ENCODE data around the gene CRYL1. TPM values are rescaled to one million over a fixed set of nuclear protein-coding genes. Genes with fewer than 3 reads are reported as not detected.

Gene CRYL1
- total RNA-seq, 3 donors from 2014 or later (not counting 1 experiment from before 2014, with no cell fraction given) = 13.4 to 15.8 (median 14.9) TPM

DNA sequence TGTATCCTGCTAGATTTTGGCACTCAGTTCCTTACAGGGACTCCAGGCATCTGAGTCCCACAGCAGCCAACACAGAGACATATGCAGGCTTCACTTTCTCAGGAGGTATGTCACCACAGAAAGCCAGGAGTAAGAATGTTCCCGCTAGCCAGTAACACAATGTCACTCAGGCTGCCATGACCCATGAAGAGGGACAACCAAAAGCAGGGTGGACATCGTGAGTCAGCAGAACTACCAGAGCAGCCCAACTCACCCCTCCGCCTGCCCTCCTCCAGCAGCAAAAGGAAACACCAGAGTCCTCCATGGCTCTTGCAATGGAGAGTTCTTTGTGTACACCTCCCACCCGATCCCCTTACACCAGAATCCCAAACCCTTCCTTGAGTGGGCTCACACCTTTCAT is 95.4 kb downstream of the CRYL1 start:
- ATAC-seq (no peak), DNase-seq (no peak)
- intact Hi-C loops (cut with micrococcal nuclease) = no loop called here
- H3K36me3 Mint-ChIP-seq = no peaks in the 10 kb centered on the region
- H3K27me3 ChIP-seq (ENCODE audit: control insufficient read depth, insufficient read depth, low read length) = no peaks in the 10 kb centered on the region
- H3K9me3 ChIP-seq (ENCODE audit: control insufficient read depth, insufficient read depth, low read length) = no peaks in the 10 kb centered on the region
- H3K4me3 Mint-ChIP-seq = no peak overlapping the region
- no peak overlapping the region for H3K4me3 ChIP-seq (ENCODE audit: low read length)
- H3K36me3 ChIP-seq (ENCODE audit: control insufficient read depth, insufficient read depth, low read length) = no peaks in the 10 kb centered on the region
- WGBS (ENCODE audit: insufficient coverage) = 93% methylated on average over 4 of the region's 4 CpGs
- H3K4me1 ChIP-seq (ENCODE audit: control insufficient read depth, insufficient read depth, low read length) = no peaks in the 10 kb centered on the region
- H3K4me1 Mint-ChIP-seq = peaks cover 18 to 22% of the 10 kb centered on the region in 2 donors
- TF ChIP-seq, protein P1, sequence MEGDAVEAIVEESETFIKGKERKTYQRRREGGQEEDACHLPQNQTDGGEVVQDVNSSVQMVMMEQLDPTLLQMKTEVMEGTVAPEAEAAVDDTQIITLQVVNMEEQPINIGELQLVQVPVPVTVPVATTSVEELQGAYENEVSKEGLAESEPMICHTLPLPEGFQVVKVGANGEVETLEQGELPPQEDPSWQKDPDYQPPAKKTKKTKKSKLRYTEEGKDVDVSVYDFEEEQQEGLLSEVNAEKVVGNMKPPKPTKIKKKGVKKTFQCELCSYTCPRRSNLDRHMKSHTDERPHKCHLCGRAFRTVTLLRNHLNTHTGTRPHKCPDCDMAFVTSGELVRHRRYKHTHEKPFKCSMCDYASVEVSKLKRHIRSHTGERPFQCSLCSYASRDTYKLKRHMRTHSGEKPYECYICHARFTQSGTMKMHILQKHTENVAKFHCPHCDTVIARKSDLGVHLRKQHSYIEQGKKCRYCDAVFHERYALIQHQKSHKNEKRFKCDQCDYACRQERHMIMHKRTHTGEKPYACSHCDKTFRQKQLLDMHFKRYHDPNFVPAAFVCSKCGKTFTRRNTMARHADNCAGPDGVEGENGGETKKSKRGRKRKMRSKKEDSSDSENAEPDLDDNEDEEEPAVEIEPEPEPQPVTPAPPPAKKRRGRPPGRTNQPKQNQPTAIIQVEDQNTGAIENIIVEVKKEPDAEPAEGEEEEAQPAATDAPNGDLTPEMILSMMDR (IDR thresholded peaks at IDR 0.05) = no peak
- no peak overlapping the region for H3K27ac Mint-ChIP-seq
- H3K9me3 Mint-ChIP-seq = no peaks in the 10 kb centered on the region
- H3K27me3 Mint-ChIP-seq (ENCODE audit: low read depth in 2 of 2) = no peaks in the 10 kb centered on the region
- no peak overlapping the region for H3K27ac ChIP-seq (ENCODE audit: low read length)

DNA sequence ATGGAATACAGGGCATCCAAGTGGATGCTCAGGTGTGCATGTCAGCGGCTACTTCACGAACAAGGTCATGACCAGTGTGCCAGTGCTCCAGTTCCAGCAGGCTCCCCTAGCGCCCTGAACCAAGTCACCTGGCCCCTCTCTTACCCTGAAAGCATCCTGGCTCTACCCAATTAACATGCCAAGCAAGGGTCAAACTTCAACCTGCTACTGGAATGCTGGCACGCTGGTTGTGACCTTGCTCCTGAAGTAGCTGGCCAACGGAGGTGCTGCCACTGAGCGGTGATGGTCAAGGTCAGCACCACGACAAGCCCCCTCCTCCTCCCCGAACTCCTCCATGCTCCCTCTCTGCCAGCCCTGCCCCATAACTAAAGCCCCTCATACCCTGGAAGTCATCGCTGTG is 96.0 kb downstream of the CRYL1 start:
- DNase-seq (no peak), ATAC-seq (no peak)
- H3K4me1 ChIP-seq (ENCODE audit: control insufficient read depth, insufficient read depth, low read length) = no peaks in the 10 kb centered on the region
- intact Hi-C loops (cut with micrococcal nuclease) = no loop called here
- H3K36me3 ChIP-seq (ENCODE audit: control insufficient read depth, insufficient read depth, low read length) = no peaks in the 10 kb centered on the region
- H3K9me3 ChIP-seq (ENCODE audit: control insufficient read depth, insufficient read depth, low read length) = no peaks in the 10 kb centered on the region
- no peaks in the 10 kb centered on the region for H3K27me3 ChIP-seq (ENCODE audit: control insufficient read depth, insufficient read depth, low read length)
- no peak overlapping the region for H3K27ac Mint-ChIP-seq
- H3K4me3 ChIP-seq (ENCODE audit: low read length) = no peak overlapping the region
- no peak overlapping the region for H3K4me3 Mint-ChIP-seq
- H3K9me3 Mint-ChIP-seq = no peaks in the 10 kb centered on the region
- H3K36me3 Mint-ChIP-seq = no peaks in the 10 kb centered on the region
- H3K4me1 Mint-ChIP-seq = peaks cover 14 to 19% of the 10 kb centered on the region in 2 donors
- TF ChIP-seq, protein P1 (IDR thresholded peaks at IDR 0.05) = no peak
- H3K27ac ChIP-seq (ENCODE audit: low read length) = no peak overlapping the region
- WGBS (ENCODE audit: insufficient coverage) = 96% methylated on average over 9 of the region's 9 CpGs
- no peaks in the 10 kb centered on the region for H3K27me3 Mint-ChIP-seq (ENCODE audit: low read depth in 2 of 2)

DNA sequence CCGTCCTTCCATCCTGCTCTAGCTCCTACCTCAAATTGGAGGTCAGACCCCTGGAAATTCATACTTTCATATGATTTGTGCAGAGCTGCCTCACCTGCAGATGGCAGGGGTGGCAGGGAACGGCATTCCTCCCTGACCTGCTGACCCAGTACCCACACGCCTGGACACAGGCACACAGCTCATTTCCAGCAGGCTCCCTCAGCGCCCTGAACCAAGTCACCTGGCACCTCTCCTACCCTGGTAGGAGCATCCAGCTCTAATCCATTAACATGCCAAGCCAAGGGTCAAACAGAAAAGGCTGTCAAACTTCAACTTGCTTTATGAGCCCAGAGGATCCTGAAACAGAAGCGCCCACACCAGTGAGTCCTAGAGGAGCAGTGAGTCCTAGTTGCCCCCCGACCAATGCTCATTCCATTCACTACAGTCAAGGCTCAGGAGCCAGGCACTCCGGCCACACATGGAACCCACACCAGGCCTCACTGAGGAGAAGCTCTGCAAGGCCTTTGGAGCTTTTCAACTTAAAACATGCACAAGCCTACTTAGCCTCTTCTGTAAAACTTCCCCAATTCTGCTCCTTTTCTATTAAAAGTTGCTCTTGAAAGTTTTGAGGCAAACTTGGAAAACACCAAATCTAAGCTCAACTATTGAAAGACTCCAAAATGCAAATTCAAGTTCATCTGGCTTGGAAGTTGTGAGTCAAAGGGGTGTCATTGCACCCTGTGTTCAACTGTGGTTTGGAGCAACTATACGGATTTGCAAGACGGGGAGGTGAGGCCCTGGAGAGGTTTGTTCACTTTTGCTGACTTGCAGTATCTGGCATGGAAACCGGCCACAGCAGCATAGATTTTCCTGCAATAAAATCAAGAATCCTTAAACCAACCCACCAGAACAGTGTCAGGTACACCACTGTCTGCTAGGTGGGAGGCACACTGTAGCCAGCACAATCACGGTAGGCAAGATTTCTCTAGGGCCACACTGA is 96.7 kb downstream of the CRYL1 start:
- Histone ChIP-seq H3K36me3 (ENCODE audit: control insufficient read depth, insufficient read depth, low read length) (no peaks in the 10 kb centered on the region), H3K4me1 (ENCODE audit: control insufficient read depth, insufficient read depth, low read length) (no peaks in the 10 kb centered on the region), H3K4me3 (ENCODE audit: low read length) (no peak overlapping the region), H3K27ac (ENCODE audit: low read length) (no peak overlapping the region), H3K27me3 (ENCODE audit: control insufficient read depth, insufficient read depth, low read length) (no peaks in the 10 kb centered on the region), H3K9me3 (ENCODE audit: control insufficient read depth, insufficient read depth, low read length) (no peaks in the 10 kb centered on the region)
- 94% methylated on average over 10 of the region's 11 CpGs for WGBS (ENCODE audit: insufficient coverage)
- TF ChIP-seq, protein P1 (IDR thresholded peaks at IDR 0.05) = no peak
- Mint-ChIP-seq H3K4me1 (peaks cover 11% of the 10 kb centered on the region in 2 donors), H3K36me3 (no peaks in the 10 kb centered on the region), H3K9me3 (no peaks in the 10 kb centered on the region), H3K27me3 (ENCODE audit: low read depth in 2 of 2) (no peaks in the 10 kb centered on the region), H3K4me3 (no peak overlapping the region), H3K27ac (no peak overlapping the region)
- DNase-seq = no peak
- ATAC-seq = no peak
- intact Hi-C loops (cut with micrococcal nuclease) = no loop called here

Data from natural killer cell (primary cell).